Left hindlimb (tissue), 1 donor: ENCODE results near the gene ERN1.

Source experiments
- DNase-seq: peaks from one replicate; pipeline ENCODE4 v3.0.0-alpha.2; 2018

Gene ERN1

GRCh38 chr17:64107500-64108236 is 22.3 kb downstream of the ERN1 start:
- DNase-seq = no peak

GRCh38 chr17:64106918-64107317 is 23.0 kb downstream of the ERN1 start:
- DNase-seq = no peak

GRCh38 chr17:64103391-64104364 is 26.3 kb downstream of the ERN1 start:
- no peak for DNase-seq

- no peak for DNase-seq
Observed at GRCh38 chr17:64102627-64103390, 27.1 kb downstream of the ERN1 start.

GRCh38 chr17:64099543-64099942 is 30.4 kb downstream of the ERN1 start:
- DNase-seq = no peak

GRCh38 chr17:64097196-64097936 is 32.6 kb downstream of the ERN1 start:
- DNase-seq = no peak

- no peak for DNase-seq
Observed at GRCh38 chr17:64096037-64096436, 33.9 kb downstream of the ERN1 start.

- DNase-seq = no peak
Observed at GRCh38 chr17:64095144-64095882, 34.6 kb downstream of the ERN1 start.

- DNase-seq = no peak
Observed at GRCh38 chr17:64094412-64094811, 35.5 kb downstream of the ERN1 start.

GRCh38 chr17:64092952-64093451 is 36.9 kb downstream of the ERN1 start:
- DNase-seq = no peak

- DNase-seq = no peak
Observed at GRCh38 chr17:64092113-64092512, 37.8 kb downstream of the ERN1 start.

- no peak for DNase-seq
Observed at GRCh38 chr17:64091571-64091970, 38.4 kb downstream of the ERN1 start.

GRCh38 chr17:64091116-64091515 is 38.8 kb downstream of the ERN1 start:
- no peak for DNase-seq

GRCh38 chr17:64090144-64090543 is 39.8 kb downstream of the ERN1 start:
- no peak for DNase-seq

- DNase-seq = no peak
Observed at GRCh38 chr17:64087252-64088005, 42.5 kb downstream of the ERN1 start.

GRCh38 chr17:64085650-64086005 is 44.3 kb downstream of the ERN1 start:
- DNase-seq = no peak

- DNase-seq = no peak
Observed at GRCh38 chr17:64084940-64085649, 44.8 kb downstream of the ERN1 start.

- no peak for DNase-seq
Observed at GRCh38 chr17:64084086-64084939, 45.6 kb downstream of the ERN1 start.

GRCh38 chr17:64083563-64084085 is 46.3 kb downstream of the ERN1 start:
- DNase-seq = no peak
